Measurements from ENCODE around the gene IFT74. TPM values are rescaled to one million over a fixed set of nuclear protein-coding genes. Genes with fewer than 3 reads are reported as not detected.

Gene IFT74
- total and polyA plus RNA-seq, 9 of the 15 experiments (the other 6 are each of a cell fraction or from before 2014, with no cell fraction given), result 6.1 to 13.2 (median 9.3) TPM

- TF ChIP-seq MCM5 (IDR thresholded peaks at IDR 0.05; ENCODE audit: low read depth), result no peak
Observed at GRCh38 chr9:26935847-26936246, 20.4 kb upstream of the IFT74 start (continued).

GRCh38 chr9:26937816-26938371 is 18.3 kb upstream of the IFT74 start:
- Histone ChIP-seq H3K9ac (ENCODE audit: insufficient read depth in 1 of 2, low read depth in 2 of 2, low read length in 2 of 2) (no peak overlapping the region), H3K27ac (ENCODE audit: extremely low read depth, low read depth, low read length) (no peak overlapping the region), H3K4me3 (no peak overlapping the region), H3K4me2 (ENCODE audit: insufficient read depth, low read length) (no peak overlapping the region), H3K9me1 (ENCODE audit: control insufficient read depth, insufficient read depth, low read length) (no peaks in the 10 kb centered on the region), H3K9me3 (replicated peaks; ENCODE audit: control insufficient read depth, insufficient read depth, low read depth, low read length) (no peaks in the 10 kb centered on the region), H3K4me1 (replicated peaks in 1 of 2; ENCODE audit: control insufficient read depth in 2 of 2, insufficient read depth in 2 of 2, low read length in 2 of 2) (peaks cover 0 to 5% of the 10 kb centered on the region in 2 experiments; a peak in 2 of 5 replicates), H4K20me1 (replicated peaks; ENCODE audit: control insufficient read depth, insufficient read depth, low read length) (no peaks in the 10 kb centered on the region), H3K36me3 (ENCODE audit: control insufficient read depth, insufficient read depth, low read length) (no peaks in the 10 kb centered on the region), H3K79me2 (ENCODE audit: control insufficient read depth, insufficient read depth, low read length) (peaks cover 79% of the 10 kb centered on the region), H3K27me3 (ENCODE audit: control insufficient read depth in 2 of 2, insufficient read depth in 2 of 2, low read length in 2 of 2) (no peaks in the 10 kb centered on the region), H2AFZ (ENCODE audit: low read depth, low read length) (no peak overlapping the region)
- in situ Hi-C loops (cut with MboI) (no loop called here), intact Hi-C loops (cut with micrococcal nuclease) (no loop called here)
- ATAC-seq, result no peak
- BruUV-seq (replicated peaks), result no TSS peak
- ChIA-PET CTCF (ENCODE audit: low intra/inter-chr PET ratio) (no interaction called here), POLR2A (no interaction called here)
- no peak for FAIRE-seq
- no peak for DNase-seq (ENCODE audit: extremely low read depth in 1 of 4, low spot score in 3 of 4)
- 94% methylated on average over 2 of the region's 3 CpGs for WGBS (ENCODE audit: insufficient coverage, low coverage, missing lambda C conversion rate)
- TF ChIP-seq ZNF717 (CRISPR knock-in tag; IDR thresholded peaks at IDR 0.05), result no peak
- TF ChIP-seq SLC30A9 (CRISPR knock-in tag; IDR thresholded peaks at IDR 0.05), result no peak
- no peak for TF ChIP-seq TARDBP (IDR thresholded peaks at IDR 0.05)
- TF ChIP-seq GTF2B (IDR thresholded peaks at IDR 0.05; ENCODE audit: extremely low read depth, insufficient read length), result no peak
- TF ChIP-seq BCLAF1 (IDR thresholded peaks at IDR 0.05; ENCODE audit: borderline replicate concordance in 1 of 2, control insufficient read depth in 1 of 2, low read depth in 2 of 2, low read length in 1 of 2), result no peak
- no peak for TF ChIP-seq GTF3C2 (IDR thresholded peaks at IDR 0.05; ENCODE audit: borderline replicate concordance, extremely low read depth, insufficient read length)
- no peak for TF ChIP-seq GMEB1 (CRISPR knock-in tag; IDR thresholded peaks at IDR 0.05)
- no peak for TF ChIP-seq RAD51 (IDR thresholded peaks at IDR 0.05; ENCODE audit: borderline replicate concordance, low read depth)
- TF ChIP-seq ZNF23 (CRISPR knock-in tag; IDR thresholded peaks at IDR 0.05), result no peak
